GM12878 (cell line): ENCODE data around the gene TNKS2. TPM values are rescaled to one million over a fixed set of nuclear protein-coding genes. Genes with fewer than 3 reads are reported as not detected.

ENCODE experiments used
- ATAC-seq: fragments of 200-7000 bp; cut with Tn5 transposase; 3 replicates; pipeline ENCODE4 v1.9.1; 2020; ENCODE audit warnings: mild to moderate bottlenecking, moderate library complexity
- BruUV-seq: library from RNA; stranded (reverse); fragments of 400-500 nt; replicated peaks from 2 replicates; lab custom pipeline; 2021; lab: Mats Ljungman, UMichigan
- CTCF ChIA-PET: fragments of 300-600 bp; sonication (Branson Sonifier 250); formaldehyde crosslinking; extraction: SDS; loops from one replicate; lab custom pipeline; 2021; ENCODE audit warnings: inconsistent platforms; lab: Yijun Ruan, JAX
- POLR2A ChIA-PET: fragments of 350-600 bp; formaldehyde crosslinking; extraction: SDS; loops from one replicate; lab custom pipeline; 2021; ENCODE audit warnings: inconsistent platforms; lab: Charles Lee
- RAD21 ChIA-PET: fragments of 300-600 bp; sonication (Branson Sonifier 250); formaldehyde crosslinking; loops from one replicate; lab custom pipeline; 2023; ENCODE audit warnings: antibody characterized with exemption; ENCODE audit not compliant: unreplicated experiment; lab: Charles Lee
- SMC1A ChIA-PET: fragments of 300-600 bp; sonication (Branson Sonifier 250); formaldehyde crosslinking; loops from one replicate; lab custom pipeline; 2023; ENCODE audit not compliant: unreplicated experiment, uncharacterized antibody; lab: Charles Lee
- DNase-seq: peaks from one replicate; pipeline ENCODE4 v3.0.0-alpha.2; 2011; ENCODE audit warnings: low read depth, low spot score
- FAIRE-seq: peaks from 3 replicates; lab custom pipeline; 2011; peaks lifted over from hg19 to GRCh38; lab: Jason Lieb, UNC
- H2AFZ ChIP-seq: 2 replicates; pipeline ENCODE4 v1.6.0; 2011; ENCODE audit warnings: low read depth, low read length, control low read depth; ENCODE audit not compliant: control insufficient read depth
- H3K27ac ChIP-seq: 2 replicates; pipeline ENCODE4 v1.5.1; 2011; ENCODE audit warnings: control low read depth; ENCODE audit not compliant: control insufficient read depth, insufficient read depth
- H3K27me3 ChIP-seq, 2 experiments: replicated peaks in 1 of 2; 2 replicates each; pipeline versions ENCODE4 v1.6.0 to v1.6.1; 2011; ENCODE audit warnings: low read length in 1 of 2; ENCODE audit not compliant: control insufficient read depth in 2 of 2, insufficient read depth in 2 of 2
- H3K36me3 ChIP-seq, 2 experiments: 2 replicates each; pipeline ENCODE4 v1.5.1; 2011; ENCODE audit warnings: low read length in 1 of 2; ENCODE audit not compliant: control insufficient read depth in 2 of 2, insufficient read depth in 2 of 2
- H3K4me1 ChIP-seq: 2 replicates; pipeline ENCODE4 v1.6.1; 2011; ENCODE audit warnings: mild to moderate bottlenecking, low read length, moderate library complexity, mixed read lengths; ENCODE audit not compliant: control insufficient read depth, insufficient read depth
- H3K4me2 ChIP-seq: 2 replicates; pipeline ENCODE4 v1.6.0; 2011; ENCODE audit warnings: control low read depth; ENCODE audit not compliant: control insufficient read depth, insufficient read depth
- H3K4me3 ChIP-seq: fragments of 200-600 bp; sonication (generic); 2 replicates; pipeline ENCODE4 v1.5.1; 2016
- H3K79me2 ChIP-seq: 2 replicates; pipeline ENCODE4 v1.6.0; 2011; ENCODE audit warnings: low read length; ENCODE audit not compliant: control insufficient read depth, insufficient read depth
- H3K9ac ChIP-seq: 2 replicates; pipeline ENCODE4 v1.8.0; 2011; ENCODE audit warnings: low read length, control low read depth, mixed read lengths; ENCODE audit not compliant: control insufficient read depth, insufficient read depth
- H3K9me3 ChIP-seq: replicated peaks from 3 replicates; pipeline ENCODE4 v1.5.1; 2011; ENCODE audit warnings: mild to moderate bottlenecking, low read length; ENCODE audit not compliant: control insufficient read depth, insufficient read depth
- H4K20me1 ChIP-seq: 2 replicates; pipeline ENCODE4 v1.6.0; 2011; ENCODE audit not compliant: control insufficient read depth, insufficient read depth
- EGR1 ChIP-seq, 2 experiments: IDR thresholded peaks; 1 replicate in 1 of 2; 2 replicates in 1 of 2; pipeline ENCODE4 v1.6.1; 2011 to 2012; ENCODE audit warnings: low read depth in 2 of 2, low read length in 2 of 2, borderline replicate concordance in 1 of 2, mild to moderate bottlenecking in 1 of 2, moderate library complexity in 1 of 2
- JUNB ChIP-seq: IDR thresholded peaks from 2 replicates; pipeline ENCODE4 v1.6.1; 2016; ENCODE audit warnings: antibody characterized with exemption, mild to moderate bottlenecking
- MYB ChIP-seq: fragments of 150-350 bp; IDR thresholded peaks from 2 replicates; pipeline ENCODE4 v1.6.1; 2014; ENCODE audit warnings: mild to moderate bottlenecking, low read depth, low read length, borderline replicate concordance
- NFIC ChIP-seq: IDR thresholded peaks from 2 replicates; pipeline ENCODE4 v1.6.1; 2012; ENCODE audit warnings: low read depth, mild to moderate bottlenecking, inconsistent platforms, low read length, moderate library complexity
- NR2F1 ChIP-seq: fragments of 450-650 bp; conservative IDR thresholded peaks from 2 replicates; pipeline ENCODE4 v1.6.1; 2017; ENCODE audit warnings: mild to moderate bottlenecking
- NRF1 ChIP-seq: conservative IDR thresholded peaks from 2 replicates; pipeline ENCODE4 v1.6.1; 2011; ENCODE audit warnings: mild to moderate bottlenecking, low read depth, low read length, improper control_type of control experiment
- RBBP5 ChIP-seq: fragments of 200-600 bp; sonication (generic); conservative IDR thresholded peaks from 2 replicates; pipeline ENCODE4 v1.6.1; 2016
- TCF3 ChIP-seq: IDR thresholded peaks from 2 replicates; pipeline ENCODE4 v1.6.1; 2012; ENCODE audit warnings: low read depth, mild to moderate bottlenecking, low read length, borderline replicate concordance; ENCODE audit not compliant: insufficient read depth
- ZNF207 ChIP-seq: fragments of 450-650 bp; IDR thresholded peaks from 2 replicates; pipeline ENCODE4 v1.6.1; 2014; ENCODE audit warnings: antibody characterized with exemption, mild to moderate bottlenecking, borderline replicate concordance
- WGBS: methylation state at CpG from one replicate; pipeline ENCODE4 v1.1.6; 2016; ENCODE audit warnings: low lambda C conversion rate; ENCODE audit not compliant: insufficient replicate concordance, insufficient coverage; ENCODE audit errors: missing lambda C conversion rate; 5-methylcytosine and 5-hydroxymethylcytosine counted together
- in situ Hi-C: fragments of 300-500 bp; cut with MboI; formaldehyde crosslinking; loops from 9 replicates; pipeline ENCODE4 v1.14.3; 2018; ENCODE audit warnings: mixed read lengths
- intact Hi-C: fragments of 100-400 bp; cut with micrococcal nuclease; formaldehyde crosslinking; loops from one replicate; pipeline ENCODE4 v1.14.2; 2022; ENCODE audit not compliant: unreplicated experiment
- polyA plus RNA-seq, 11 experiments: library from polyadenylated mRNA; depleted of rRNA in 4 of 11; unstranded in 6 of 11; stranded (reverse) in 5 of 11; fragments of >200 nt; fragmentation: Nextera tagmentation in 4 of 11; fragmentation: Illumina TruSeq in 1 of 11; extraction: Ambion mirVana in 4 of 11; extraction: Trizol in 1 of 11; gene quantifications; 1 replicate in 1 of 11; 2 replicates in 10 of 11; pipeline versions ENCODE4 v1.2.1 to v1.2.3, GENCODE V29; 2011 to 2016; ENCODE audit warnings: inconsistent platforms in 2 of 11, missing spikeins in 2 of 11, low read depth in 1 of 11
- total RNA-seq, 4 experiments: library from RNA; depleted of rRNA in 3 of 4; stranded (reverse); fragments of >200 nt in 3 of 4; fragmentation: Illumina TruSeq in 1 of 4; extraction: Trizol in 1 of 4; gene quantifications; 2 replicates each; pipeline versions ENCODE4 v1.2.1 to v1.2.3, GENCODE V29; 2013 to 2021

Gene TNKS2
- total and polyA plus RNA-seq, 10 of the 15 experiments (the other 5 are each of a cell fraction or from before 2014, with no cell fraction given), result 2.9 to 24.2 (median 6.9) TPM

DNA sequence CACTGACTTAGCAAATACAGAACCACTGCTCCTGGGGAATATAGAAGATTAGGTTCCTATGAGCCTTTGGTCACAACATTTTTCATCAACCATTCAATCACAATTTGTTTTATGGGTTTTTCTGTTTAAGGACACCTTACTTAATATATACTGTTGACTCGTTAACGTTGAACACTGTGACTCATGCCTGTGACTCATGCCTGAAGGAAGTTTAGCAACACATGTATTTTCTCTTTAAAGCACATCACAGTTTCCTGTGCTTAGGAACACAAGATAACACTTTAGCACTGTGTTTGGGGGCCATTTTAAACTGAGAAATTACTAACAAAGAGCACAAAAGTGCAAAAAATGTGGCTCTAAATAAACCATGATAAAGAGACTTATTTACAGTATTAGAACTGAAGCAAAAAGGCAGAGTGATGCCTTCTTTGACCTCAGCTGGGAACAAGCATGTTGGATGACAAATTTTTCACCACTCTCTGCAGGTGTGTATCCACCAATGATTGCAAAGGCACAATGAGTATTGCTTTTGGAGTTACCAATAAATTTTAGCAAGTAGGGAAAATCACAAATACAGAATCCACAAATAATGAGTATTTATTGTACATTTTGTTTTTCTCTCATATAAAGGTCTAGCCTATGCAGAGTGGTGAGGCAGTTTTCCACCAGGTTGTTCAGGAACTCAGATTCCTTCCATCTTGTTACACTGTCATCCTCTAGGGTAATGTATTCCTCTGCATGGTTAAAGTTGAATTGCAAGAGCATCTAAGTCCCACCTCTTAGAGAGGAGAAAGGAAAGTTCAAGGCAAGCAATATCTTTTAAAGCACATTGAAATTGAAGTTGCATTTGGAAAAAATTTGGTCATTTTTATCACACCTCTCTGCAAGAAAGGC lies 103.8 kb downstream of the TNKS2 start:
- H3K9ac ChIP-seq, result no peak overlapping the region
- RAD21 ChIA-PET, result no interaction called here
- TF ChIP-seq JUNB (no peak), NFIC (0 out of 2 replicates have a peak, but pooled peaks have one; percentile 22), RBBP5 (no peak), EGR1 (IDR thresholded peaks at IDR 0.05; ENCODE audit: borderline replicate concordance in 1 of 2, low read depth in 2 of 2, low read length in 2 of 2) (no peak), NRF1 (no peak), ZNF207 (no peak), NR2F1 (no peak), TCF3 (no peak), MYB (no peak)
- no peak for FAIRE-seq
- H2AFZ ChIP-seq, result no peak overlapping the region
- no peak overlapping the region for H3K27ac ChIP-seq
- intact Hi-C loops, result no loop called here
- SMC1A ChIA-PET, result no interaction called here
- ATAC-seq, result peak; percentile 40; the same call in 1 of the 3 replicates
- POLR2A ChIA-PET, result no interaction called here
- no TSS peak for BruUV-seq
- no peaks in the 10 kb centered on the region for H4K20me1 ChIP-seq
- 0% methylated on average over 2 of the region's 2 CpGs for WGBS
- in situ Hi-C loops, result loop anchor here (25.0 kb wide), 2 partner anchors 515 to 1015 kb away; no protein-coding TSS in a partner anchor
- H3K79me2 ChIP-seq, result no peaks in the 10 kb centered on the region
- H3K9me3 ChIP-seq, result no peaks in the 10 kb centered on the region
- no peak for DNase-seq
- CTCF ChIA-PET, result interaction anchor here (1.0 kb wide), 1 partner anchor 11 kb away, joined by 3 read pairs; no protein-coding TSS in a partner anchor
- no peaks in the 10 kb centered on the region for H3K27me3 ChIP-seq
- H3K36me3 ChIP-seq, result no peaks in the 10 kb centered on the region
- H3K4me3 ChIP-seq, result no peak overlapping the region
- no peaks in the 10 kb centered on the region for H3K4me1 ChIP-seq
- H3K4me2 ChIP-seq, result no peak overlapping the region
